Progenitor cell of endocrine pancreas (in vitro differentiated cells): ENCODE results near the gene MAPK1IP1L. TPM values are rescaled to one million over a fixed set of nuclear protein-coding genes. Genes with fewer than 3 reads are reported as not detected.

Source experiments
- DNase-seq: peaks from one replicate; pipeline ENCODE4 v3.0.0; 2021; ENCODE audit warnings: low spot score; ENCODE audit not compliant: unreplicated experiment
- H3K27ac Mint-ChIP-seq: 2 replicates; pipeline ENCODE4 v1.8.0; 2021; ENCODE audit warnings: mild to moderate bottlenecking, moderate library complexity, mixed read lengths
- H3K27me3 Mint-ChIP-seq: 2 replicates; pipeline ENCODE4 v1.8.0; 2021; ENCODE audit warnings: mixed read lengths
- H3K36me3 Mint-ChIP-seq: 2 replicates; pipeline ENCODE4 v1.8.0; 2022; ENCODE audit warnings: mixed read lengths; ENCODE audit not compliant: insufficient read depth
- H3K4me1 Mint-ChIP-seq: 2 replicates; pipeline ENCODE4 v1.8.0; 2021; ENCODE audit warnings: low read depth, mixed read lengths
- H3K4me3 Mint-ChIP-seq: 2 replicates; pipeline ENCODE4 v1.8.0; 2021; ENCODE audit warnings: low read depth, mild to moderate bottlenecking, moderate library complexity, mixed read lengths
- H3K9me3 Mint-ChIP-seq: 2 replicates; pipeline ENCODE4 v1.8.0; 2021; ENCODE audit warnings: low read depth, mixed read lengths
- total RNA-seq: library from RNA; stranded (reverse); gene quantifications from 2 replicates; pipeline ENCODE4 v1.2.1, GENCODE V29; 2021
- TF ChIP-seq, protein P1 (sequence below): fragments of 200-600 bp; sonication (generic); IDR thresholded peaks from one replicate; pipeline ENCODE4 v1.5.0; 2021; ENCODE audit warnings: antibody characterized with exemption, mild to moderate bottlenecking; ENCODE audit not compliant: unreplicated experiment

Gene MAPK1IP1L
- total RNA-seq, 1 donor from 2014 or later, result 140 TPM

DNA sequence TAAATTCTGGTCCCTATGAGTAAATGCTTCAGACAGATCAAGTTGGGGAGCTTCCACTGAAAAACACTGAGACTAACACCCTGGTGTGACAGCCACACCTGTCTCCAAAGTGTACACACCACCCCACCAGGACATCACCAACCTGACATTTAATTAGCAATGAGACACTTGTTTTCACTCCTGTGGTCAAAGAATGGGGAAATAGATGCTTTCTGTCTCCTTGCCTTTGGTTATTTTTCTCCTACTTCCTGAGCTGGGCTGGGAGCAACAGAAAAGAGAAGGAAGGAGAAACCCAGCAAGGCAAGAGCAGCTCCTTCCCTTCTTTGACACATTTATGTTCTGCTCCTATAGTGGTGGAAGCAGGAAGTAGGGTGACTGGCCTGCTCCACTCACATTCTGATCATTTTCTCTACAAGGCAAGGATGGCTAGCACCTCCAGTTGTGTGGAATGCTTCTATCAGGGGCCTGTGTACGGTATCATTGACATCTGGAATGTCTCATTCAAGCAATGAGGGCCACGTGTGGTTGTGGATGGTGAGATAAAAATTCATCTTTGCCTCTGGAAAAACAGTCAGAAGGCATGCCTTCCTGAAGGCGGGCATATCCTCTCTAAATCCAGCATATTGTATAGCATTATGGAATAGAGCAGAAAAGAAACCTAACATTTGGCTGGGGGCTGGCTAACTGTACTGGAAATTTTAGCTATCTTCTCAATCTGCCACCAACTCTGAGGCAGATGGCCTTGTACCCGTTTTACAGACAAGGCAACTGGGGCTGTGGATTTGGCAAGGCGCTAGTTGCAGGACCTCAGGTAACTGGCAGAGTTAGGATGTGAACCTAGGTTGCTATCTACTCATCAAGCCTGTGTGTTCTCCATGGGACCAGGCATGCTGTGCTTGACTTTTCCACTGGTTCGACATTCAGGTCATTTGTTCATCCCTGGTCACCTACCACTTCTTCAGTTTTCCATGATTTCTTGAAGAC lies 52.8 kb downstream of the MAPK1IP1L start:
- TF ChIP-seq, protein P1, sequence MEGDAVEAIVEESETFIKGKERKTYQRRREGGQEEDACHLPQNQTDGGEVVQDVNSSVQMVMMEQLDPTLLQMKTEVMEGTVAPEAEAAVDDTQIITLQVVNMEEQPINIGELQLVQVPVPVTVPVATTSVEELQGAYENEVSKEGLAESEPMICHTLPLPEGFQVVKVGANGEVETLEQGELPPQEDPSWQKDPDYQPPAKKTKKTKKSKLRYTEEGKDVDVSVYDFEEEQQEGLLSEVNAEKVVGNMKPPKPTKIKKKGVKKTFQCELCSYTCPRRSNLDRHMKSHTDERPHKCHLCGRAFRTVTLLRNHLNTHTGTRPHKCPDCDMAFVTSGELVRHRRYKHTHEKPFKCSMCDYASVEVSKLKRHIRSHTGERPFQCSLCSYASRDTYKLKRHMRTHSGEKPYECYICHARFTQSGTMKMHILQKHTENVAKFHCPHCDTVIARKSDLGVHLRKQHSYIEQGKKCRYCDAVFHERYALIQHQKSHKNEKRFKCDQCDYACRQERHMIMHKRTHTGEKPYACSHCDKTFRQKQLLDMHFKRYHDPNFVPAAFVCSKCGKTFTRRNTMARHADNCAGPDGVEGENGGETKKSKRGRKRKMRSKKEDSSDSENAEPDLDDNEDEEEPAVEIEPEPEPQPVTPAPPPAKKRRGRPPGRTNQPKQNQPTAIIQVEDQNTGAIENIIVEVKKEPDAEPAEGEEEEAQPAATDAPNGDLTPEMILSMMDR, result no peak
- Mint-ChIP-seq H3K4me3 (no peak overlapping the region), H3K27ac (peak overlapping the region; percentile 99), H3K27me3 (no peaks in the 10 kb centered on the region), H3K4me1 (peaks cover 26% of the 10 kb centered on the region), H3K36me3 (no peaks in the 10 kb centered on the region), H3K9me3 (peaks cover 4% of the 10 kb centered on the region)
- DNase-seq, result no peak

DNA sequence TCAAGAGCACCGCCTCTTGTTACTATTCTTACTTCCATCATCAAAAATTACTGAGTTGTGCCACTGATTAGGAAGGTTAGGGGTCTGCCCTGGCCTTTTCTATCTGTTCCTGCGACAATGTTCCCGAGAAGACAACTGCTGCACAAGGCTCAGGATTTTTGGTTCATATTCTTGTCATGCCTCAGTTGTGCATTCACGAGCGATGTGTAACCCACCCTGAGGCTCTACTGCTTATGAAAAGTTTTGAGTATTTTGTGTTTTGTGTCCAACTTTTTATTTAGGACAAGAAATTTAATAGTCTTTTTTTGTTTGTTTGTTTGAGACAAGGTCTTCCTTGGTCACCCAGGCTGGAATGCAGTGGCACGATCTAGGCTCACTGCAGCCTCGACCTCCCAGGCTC lies 54.5 kb downstream of the MAPK1IP1L start:
- Mint-ChIP-seq H3K27ac (peak overlapping the region; percentile 55), H3K36me3 (no peaks in the 10 kb centered on the region)

DNA sequence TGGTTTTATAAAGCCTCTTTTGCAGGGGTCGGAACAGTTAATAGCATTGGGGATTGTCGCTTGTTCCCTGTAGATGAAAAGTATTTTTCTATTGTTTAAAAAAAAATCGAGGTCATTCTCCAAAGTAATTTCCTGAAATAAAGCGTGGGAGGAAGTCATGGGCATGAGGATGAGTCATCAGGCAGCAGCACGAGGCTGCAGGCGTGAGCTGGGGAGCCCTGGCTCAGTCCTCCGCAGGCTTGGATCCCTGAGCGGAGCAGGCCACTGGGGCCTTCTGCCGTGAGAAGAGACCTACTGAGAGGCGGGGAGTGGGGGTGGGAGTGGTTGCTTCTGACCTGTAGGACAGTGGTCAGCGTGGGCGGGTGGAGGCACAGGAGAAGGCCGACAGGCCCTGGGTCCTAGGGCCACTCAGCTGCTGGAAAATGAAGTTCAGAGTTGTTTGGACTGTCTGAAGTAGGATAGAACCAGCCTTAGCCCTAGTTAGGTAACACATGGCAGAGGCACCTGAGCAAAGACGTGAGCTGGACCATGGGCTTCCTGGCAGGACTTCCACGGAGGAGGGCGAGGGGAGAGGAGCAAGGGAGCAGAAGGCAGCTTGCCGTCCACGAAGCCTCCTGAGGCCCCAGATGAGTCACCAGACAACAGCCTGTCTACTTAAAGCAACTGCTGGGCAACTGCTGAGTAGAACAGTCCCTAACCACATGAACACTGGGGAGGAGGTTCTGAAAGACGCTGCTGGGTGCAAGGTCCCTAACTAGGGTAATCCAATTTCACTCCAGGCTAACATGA lies 56.5 kb downstream of the MAPK1IP1L start:
- TF ChIP-seq, protein P1, result no peak
- peaks cover 4% of the 10 kb centered on the region for H3K9me3 Mint-ChIP-seq
- H3K27me3 Mint-ChIP-seq, result no peaks in the 10 kb centered on the region
- peaks cover 14% of the 10 kb centered on the region for H3K4me1 Mint-ChIP-seq
- peak overlapping the region; percentile 38 for H3K27ac Mint-ChIP-seq
- H3K4me3 Mint-ChIP-seq, result no peak overlapping the region
- DNase-seq, result no peak
- H3K36me3 Mint-ChIP-seq, result no peaks in the 10 kb centered on the region

More for the DNA sequence above, 54.5 kb downstream of the MAPK1IP1L start:
- Mint-ChIP-seq H3K9me3 (peaks cover 4% of the 10 kb centered on the region), H3K27me3 (no peaks in the 10 kb centered on the region), H3K4me3 (no peak overlapping the region), H3K4me1 (peaks cover 24% of the 10 kb centered on the region)
- TF ChIP-seq, protein P1, result no peak
- no peak for DNase-seq

DNA sequence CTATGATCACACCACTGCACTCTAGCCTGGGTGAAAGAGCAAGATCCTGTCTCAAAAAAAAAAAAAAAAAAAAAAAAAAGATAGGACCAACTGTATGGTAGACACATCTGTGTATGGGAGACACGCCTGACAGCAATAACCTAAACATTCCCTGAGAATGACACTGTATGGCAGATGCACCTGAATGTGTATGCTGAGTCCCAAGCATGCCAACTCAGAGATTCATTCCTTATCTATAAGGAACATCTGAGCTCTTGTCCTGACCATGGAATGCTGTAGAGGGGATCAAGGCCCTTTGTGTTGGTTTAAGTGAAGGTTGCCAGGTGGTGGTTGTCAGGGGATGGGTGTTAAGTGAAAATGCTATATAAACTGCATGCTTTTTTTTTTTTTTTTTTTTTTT lies 58.4 kb downstream of the MAPK1IP1L start:
- H3K4me1 Mint-ChIP-seq, result no peaks in the 10 kb centered on the region
- no peaks in the 10 kb centered on the region for H3K36me3 Mint-ChIP-seq
- DNase-seq, result no peak
- H3K9me3 Mint-ChIP-seq, result no peaks in the 10 kb centered on the region
- no peak overlapping the region for H3K4me3 Mint-ChIP-seq
- no peaks in the 10 kb centered on the region for H3K27me3 Mint-ChIP-seq
- H3K27ac Mint-ChIP-seq, result no peak overlapping the region
- TF ChIP-seq, protein P1, result no peak

DNA sequence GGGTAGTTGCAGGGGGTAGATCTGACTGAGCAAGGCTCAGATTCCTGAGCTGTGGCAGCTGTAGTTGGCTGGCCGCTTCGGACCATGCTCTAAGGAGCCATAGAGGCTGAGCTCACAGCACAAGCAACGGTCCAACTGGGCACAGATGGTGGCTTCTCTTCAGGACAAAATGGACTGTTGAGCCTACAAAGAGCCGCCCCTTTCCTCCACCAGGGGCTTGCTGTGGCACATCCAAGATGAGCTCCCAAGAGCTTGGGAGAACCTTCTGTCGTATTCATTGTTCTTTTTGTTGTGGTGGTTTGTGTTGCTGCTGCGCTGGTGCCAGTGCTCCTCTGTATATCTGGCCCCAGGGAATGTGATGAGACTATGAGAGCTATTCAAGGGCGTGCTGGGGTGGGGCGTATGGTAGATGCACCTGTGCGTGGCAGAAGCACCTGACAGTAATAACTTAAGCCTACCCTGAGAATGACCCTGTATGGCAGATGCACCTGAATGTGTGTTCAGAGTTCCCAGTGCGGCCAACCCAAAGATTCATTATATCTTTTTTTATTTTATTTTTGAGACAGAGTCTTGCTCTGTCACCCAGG lies 59.8 kb downstream of the MAPK1IP1L start:
- no peak overlapping the region for H3K4me3 Mint-ChIP-seq
- TF ChIP-seq, protein P1, result no peak
- no peaks in the 10 kb centered on the region for H3K36me3 Mint-ChIP-seq

More for the DNA sequence above, 59.8 kb downstream of the MAPK1IP1L start:
- Mint-ChIP-seq H3K4me1 (peaks cover 7% of the 10 kb centered on the region), H3K27me3 (no peaks in the 10 kb centered on the region), H3K27ac (no peak overlapping the region), H3K9me3 (no peaks in the 10 kb centered on the region)
- DNase-seq, result no peak
